DMS153 (cell line): ENCODE data around the gene CGREF1.
"Not testable (repeated sequence)": the region's sequence is repeated elsewhere in the genome, so short reads cannot be mapped to it uniquely, and the experiment has no call there.

Experiments used
- DNase-seq: peaks from one replicate; lab custom pipeline; 2025; lab: John Stamatoyannopoulos, UW

Gene CGREF1

GRCh38 chr2:27111392-27112078, 7.4 kb downstream of the CGREF1 start:
- not testable (repeated sequence) for DNase-seq

GRCh38 chr2:27110603-27111352, 8.2 kb downstream of the CGREF1 start:
- DNase-seq: not testable (repeated sequence)

GRCh38 chr2:27109083-27109482, 9.8 kb downstream of the CGREF1 start:
- DNase-seq: no peak

- DNase-seq: no peak
These were observed 10.7 kb downstream of the CGREF1 start for GRCh38 chr2:27108221-27108620.

GRCh38 chr2:27105981-27106380, 12.9 kb downstream of the CGREF1 start:
- DNase-seq: no peak

- no peak for DNase-seq
These were observed 16.6 kb downstream of the CGREF1 start for GRCh38 chr2:27102329-27102728.

GRCh38 chr2:27100036-27100435, 18.9 kb downstream of the CGREF1 start:
- no peak for DNase-seq

GRCh38 chr2:27099334-27099955, 19.5 kb downstream of the CGREF1 start:
- DNase-seq: no peak

GRCh38 chr2:27097341-27097740, 21.6 kb downstream of the CGREF1 start:
- DNase-seq: no peak

GRCh38 chr2:27096748-27097297, 22.1 kb downstream of the CGREF1 start:
- no peak for DNase-seq

- peak; percentile 12 for DNase-seq
These were observed 22.9 kb downstream of the CGREF1 start for GRCh38 chr2:27095745-27096651.

- DNase-seq: no peak
These were observed 23.5 kb downstream of the CGREF1 start for GRCh38 chr2:27095427-27095744.

GRCh38 chr2:27094353-27094984, 24.5 kb downstream of the CGREF1 start:
- DNase-seq: no peak

- no peak for DNase-seq
These were observed 25.2 kb downstream of the CGREF1 start for GRCh38 chr2:27093430-27094352.

- no peak for DNase-seq
These were observed 26.1 kb downstream of the CGREF1 start for GRCh38 chr2:27092696-27093429.

- no peak for DNase-seq
These were observed 26.9 kb downstream of the CGREF1 start for GRCh38 chr2:27091746-27092695.

- no peak for DNase-seq
These were observed 29.6 kb downstream of the CGREF1 start for GRCh38 chr2:27089111-27089954.
